ENCODE data around the gene APLNR.

DNA sequence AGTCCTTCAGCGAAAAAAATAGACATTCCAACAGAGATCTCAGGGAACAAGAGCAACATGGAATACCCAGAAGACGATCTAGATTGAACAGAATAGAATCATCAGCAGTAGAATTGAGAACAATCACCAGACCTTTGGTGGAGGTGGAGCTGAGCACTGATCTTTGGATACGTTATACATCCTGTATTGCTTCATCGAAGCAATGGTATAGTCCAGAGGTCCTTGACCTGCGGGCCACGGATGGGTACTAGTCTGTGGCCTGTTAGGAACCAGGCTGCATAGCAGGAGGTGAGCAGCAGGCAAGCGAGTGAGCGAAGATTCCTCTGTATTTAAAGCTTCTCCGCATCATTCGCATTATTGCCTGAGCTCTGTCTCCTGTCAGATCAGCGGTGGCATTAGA is 37.7 kb downstream of the APLNR start:
- TF ChIP-seq, protein P1, sequence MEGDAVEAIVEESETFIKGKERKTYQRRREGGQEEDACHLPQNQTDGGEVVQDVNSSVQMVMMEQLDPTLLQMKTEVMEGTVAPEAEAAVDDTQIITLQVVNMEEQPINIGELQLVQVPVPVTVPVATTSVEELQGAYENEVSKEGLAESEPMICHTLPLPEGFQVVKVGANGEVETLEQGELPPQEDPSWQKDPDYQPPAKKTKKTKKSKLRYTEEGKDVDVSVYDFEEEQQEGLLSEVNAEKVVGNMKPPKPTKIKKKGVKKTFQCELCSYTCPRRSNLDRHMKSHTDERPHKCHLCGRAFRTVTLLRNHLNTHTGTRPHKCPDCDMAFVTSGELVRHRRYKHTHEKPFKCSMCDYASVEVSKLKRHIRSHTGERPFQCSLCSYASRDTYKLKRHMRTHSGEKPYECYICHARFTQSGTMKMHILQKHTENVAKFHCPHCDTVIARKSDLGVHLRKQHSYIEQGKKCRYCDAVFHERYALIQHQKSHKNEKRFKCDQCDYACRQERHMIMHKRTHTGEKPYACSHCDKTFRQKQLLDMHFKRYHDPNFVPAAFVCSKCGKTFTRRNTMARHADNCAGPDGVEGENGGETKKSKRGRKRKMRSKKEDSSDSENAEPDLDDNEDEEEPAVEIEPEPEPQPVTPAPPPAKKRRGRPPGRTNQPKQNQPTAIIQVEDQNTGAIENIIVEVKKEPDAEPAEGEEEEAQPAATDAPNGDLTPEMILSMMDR (optimal IDR thresholded peaks at IDR 0.05 in 1 of 3, IDR thresholded peaks at IDR 0.05 in 1 of 3, conservative IDR thresholded peaks at IDR 0.05 in 1 of 3; ENCODE audit: extremely low read depth in 1 of 3, insufficient read depth in 2 of 3, low read length in 3 of 3): no peak
- no peak for TF ChIP-seq EZH2 (IDR thresholded peaks at IDR 0.05; ENCODE audit: low read length)
